Effector memory CD4-positive, alpha-beta T cell (primary cell): ENCODE measurements around the gene TSSK6.

ENCODE experiments used
- DNase-seq, 3 donors: peaks; one replicate each; pipeline ENCODE4 v3.0.0-alpha.2; 2020
- H3K27ac ChIP-seq: 2 replicates; pipeline ENCODE4 v1.7.0; 2013; ENCODE audit warnings: mild to moderate bottlenecking, low read length, moderate library complexity; ENCODE audit not compliant: insufficient read depth, poor library complexity, severe bottlenecking
- H3K27me3 ChIP-seq: replicated peaks from 2 replicates; pipeline ENCODE4 v1.7.0; 2013; ENCODE audit warnings: mild to moderate bottlenecking, low read length; ENCODE audit not compliant: insufficient read depth, control insufficient read depth, poor library complexity, severe bottlenecking
- H3K36me3 ChIP-seq: 2 replicates; pipeline ENCODE4 v1.7.0; 2013; ENCODE audit warnings: mild to moderate bottlenecking, low read length, moderate library complexity; ENCODE audit not compliant: control insufficient read depth, insufficient read depth
- H3K4me1 ChIP-seq: 2 replicates; pipeline ENCODE4 v1.7.0; 2013; ENCODE audit warnings: low read length, mild to moderate bottlenecking; ENCODE audit not compliant: control insufficient read depth, insufficient read depth, poor library complexity, severe bottlenecking
- H3K4me3 ChIP-seq: 2 replicates; pipeline ENCODE4 v1.7.0; 2013; ENCODE audit warnings: low read length, low read depth, mild to moderate bottlenecking; ENCODE audit not compliant: insufficient read depth, poor library complexity, severe bottlenecking
- H3K9me3 ChIP-seq: 2 replicates; pipeline ENCODE4 v1.7.0; 2013; ENCODE audit warnings: mild to moderate bottlenecking, low read length, moderate library complexity; ENCODE audit not compliant: control insufficient read depth
- total RNA-seq, 3 donors: gene quantifications; one replicate each; lab custom pipeline; 2026; lab: John Stamatoyannopoulos, UW

Gene TSSK6
- 2.6 to 3.7 (median 2.9) reads per million in 3 donors for total RNA-seq

GRCh38 chr19:19514881-19515641, at the start of gene TSSK6:
Gene TSSK6 (minus strand): TSS chr19:19515548. CDS start chr19:19515427, 121 bp downstream.
- DNase-seq: no peak

GRCh38 chr19:19563348-19563848, 48.0 kb upstream of the TSSK6 start:
- peaks cover 12% of the 10 kb centered on the region for H3K36me3 ChIP-seq
- H3K4me3 ChIP-seq: no peak overlapping the region
- no peaks in the 10 kb centered on the region for H3K27me3 ChIP-seq
- H3K27ac ChIP-seq: no peak overlapping the region
- no peaks in the 10 kb centered on the region for H3K9me3 ChIP-seq
- H3K4me1 ChIP-seq: peaks cover 12% of the 10 kb centered on the region
- no peak for DNase-seq

More at GRCh38 chr19:19514881-19515641, at the start of gene TSSK6:
- peaks cover 3% of the 10 kb centered on the region for H3K36me3 ChIP-seq
- H3K4me3 ChIP-seq: peak within 1 kb of the TSS; percentile 86
- no peaks in the 10 kb centered on the region for H3K27me3 ChIP-seq
- H3K4me1 ChIP-seq: peaks cover 18% of the 10 kb centered on the region
- no peaks in the 10 kb centered on the region for H3K9me3 ChIP-seq
- peak within 1 kb of the TSS; percentile 78 for H3K27ac ChIP-seq

- Histone ChIP-seq H3K9me3 (no peaks in the 10 kb centered on the region), H3K27ac (no peak overlapping the region), H3K4me3 (no peak overlapping the region), H3K27me3 (no peaks in the 10 kb centered on the region), H3K36me3 (peaks cover 12% of the 10 kb centered on the region), H3K4me1 (peaks cover 12% of the 10 kb centered on the region)
- no peak for DNase-seq
These were observed 47.5 kb upstream of the TSSK6 start for GRCh38 chr19:19562665-19563347.

GRCh38 chr19:19561946-19562664, 46.8 kb upstream of the TSSK6 start:
- Histone ChIP-seq H3K9me3 (no peaks in the 10 kb centered on the region), H3K4me3 (no peak overlapping the region), H3K27ac (no peak overlapping the region), H3K36me3 (peaks cover 12% of the 10 kb centered on the region), H3K4me1 (peaks cover 12% of the 10 kb centered on the region), H3K27me3 (no peaks in the 10 kb centered on the region)
- no peak for DNase-seq

GRCh38 chr19:19559931-19560330, 44.6 kb upstream of the TSSK6 start:
- Histone ChIP-seq H3K27me3 (no peaks in the 10 kb centered on the region), H3K4me1 (peaks cover 12% of the 10 kb centered on the region), H3K4me3 (no peak overlapping the region), H3K36me3 (peaks cover 4% of the 10 kb centered on the region), H3K27ac (no peak overlapping the region), H3K9me3 (no peaks in the 10 kb centered on the region)
- DNase-seq: no peak

- H3K4me1 ChIP-seq: peaks cover 18% of the 10 kb centered on the region
- DNase-seq: no peak
- no peak overlapping the region for H3K4me3 ChIP-seq
- no peak overlapping the region for H3K27ac ChIP-seq
- no peaks in the 10 kb centered on the region for H3K9me3 ChIP-seq
- H3K36me3 ChIP-seq: no peaks in the 10 kb centered on the region
- no peaks in the 10 kb centered on the region for H3K27me3 ChIP-seq
These were observed 43.3 kb upstream of the TSSK6 start for GRCh38 chr19:19558636-19559035.

GRCh38 chr19:19558055-19558454, 42.7 kb upstream of the TSSK6 start:
- no peak for DNase-seq
- Histone ChIP-seq H3K4me3 (no peak overlapping the region), H3K36me3 (no peaks in the 10 kb centered on the region), H3K27ac (no peak overlapping the region), H3K4me1 (peaks cover 18% of the 10 kb centered on the region), H3K9me3 (no peaks in the 10 kb centered on the region), H3K27me3 (no peaks in the 10 kb centered on the region)

GRCh38 chr19:19554074-19555023, 39.0 kb upstream of the TSSK6 start:
- Histone ChIP-seq H3K9me3 (no peaks in the 10 kb centered on the region), H3K27ac (no peak overlapping the region), H3K27me3 (no peaks in the 10 kb centered on the region), H3K36me3 (no peaks in the 10 kb centered on the region), H3K4me1 (peaks cover 8% of the 10 kb centered on the region), H3K4me3 (no peak overlapping the region)
- peak in 2 of 3 donors; percentile 34 to 47 for DNase-seq

GRCh38 chr19:19553670-19554069, 38.3 kb upstream of the TSSK6 start:
- no peaks in the 10 kb centered on the region for H3K27me3 ChIP-seq
- no peak overlapping the region for H3K4me3 ChIP-seq
- peaks cover 6% of the 10 kb centered on the region for H3K4me1 ChIP-seq
- H3K36me3 ChIP-seq: no peaks in the 10 kb centered on the region
- no peak for DNase-seq
- H3K9me3 ChIP-seq: no peaks in the 10 kb centered on the region
- no peak overlapping the region for H3K27ac ChIP-seq
